HFFc6 (cell line): ENCODE measurements around the gene LYL1. TPM values are rescaled to one million over a fixed set of nuclear protein-coding genes. Genes with fewer than 3 reads are reported as not detected.

ENCODE experiments used
- DNase-seq: peaks from one replicate; pipeline ENCODE4 v3.0.0-alpha.2; 2018
- H3K27ac Mint-ChIP-seq: 2 replicates; pipeline ENCODE4 v1.8.0; 2020; ENCODE audit warnings: mild to moderate bottlenecking, mixed read lengths
- H3K27me3 Mint-ChIP-seq: 2 replicates; pipeline ENCODE4 v1.8.0; 2021; ENCODE audit warnings: mild to moderate bottlenecking, moderate library complexity, mixed read lengths; ENCODE audit not compliant: insufficient read depth
- H3K36me3 Mint-ChIP-seq: 2 replicates; pipeline ENCODE4 v1.8.0; 2021; ENCODE audit warnings: low read depth, mixed read lengths
- H3K4me1 Mint-ChIP-seq: 2 replicates; pipeline ENCODE4 v1.8.0; 2020; ENCODE audit warnings: low read depth, mixed read lengths
- H3K4me3 Mint-ChIP-seq: 2 replicates; pipeline ENCODE4 v1.8.0; 2020; ENCODE audit warnings: mild to moderate bottlenecking, moderate library complexity, mixed read lengths
- H3K9me3 Mint-ChIP-seq: 2 replicates; pipeline ENCODE4 v1.8.0; 2020; ENCODE audit warnings: mild to moderate bottlenecking, mixed read lengths
- total RNA-seq, 6 experiments: library from RNA; stranded (reverse); fragmentation: NEBNext Ultra II Directional; extraction: Animal tissue kit (Norgen Biotek cat#: 25700); gene quantifications; 2 replicates in 1 of 6; 3 replicates in 5 of 6; pipeline ENCODE4 v1.2.3, GENCODE V29; 2021
- TF ChIP-seq, protein P1 (sequence below): fragments of 200-600 bp; sonication (generic); IDR thresholded peaks from 2 replicates; pipeline ENCODE4 v1.5.0; 2021; ENCODE audit warnings: antibody characterized with exemption, mild to moderate bottlenecking

LYL1 gene
- total RNA-seq, 6 experiments from 2014 or later = 1.5 to 5.1 (median 4.2) TPM

DNA sequence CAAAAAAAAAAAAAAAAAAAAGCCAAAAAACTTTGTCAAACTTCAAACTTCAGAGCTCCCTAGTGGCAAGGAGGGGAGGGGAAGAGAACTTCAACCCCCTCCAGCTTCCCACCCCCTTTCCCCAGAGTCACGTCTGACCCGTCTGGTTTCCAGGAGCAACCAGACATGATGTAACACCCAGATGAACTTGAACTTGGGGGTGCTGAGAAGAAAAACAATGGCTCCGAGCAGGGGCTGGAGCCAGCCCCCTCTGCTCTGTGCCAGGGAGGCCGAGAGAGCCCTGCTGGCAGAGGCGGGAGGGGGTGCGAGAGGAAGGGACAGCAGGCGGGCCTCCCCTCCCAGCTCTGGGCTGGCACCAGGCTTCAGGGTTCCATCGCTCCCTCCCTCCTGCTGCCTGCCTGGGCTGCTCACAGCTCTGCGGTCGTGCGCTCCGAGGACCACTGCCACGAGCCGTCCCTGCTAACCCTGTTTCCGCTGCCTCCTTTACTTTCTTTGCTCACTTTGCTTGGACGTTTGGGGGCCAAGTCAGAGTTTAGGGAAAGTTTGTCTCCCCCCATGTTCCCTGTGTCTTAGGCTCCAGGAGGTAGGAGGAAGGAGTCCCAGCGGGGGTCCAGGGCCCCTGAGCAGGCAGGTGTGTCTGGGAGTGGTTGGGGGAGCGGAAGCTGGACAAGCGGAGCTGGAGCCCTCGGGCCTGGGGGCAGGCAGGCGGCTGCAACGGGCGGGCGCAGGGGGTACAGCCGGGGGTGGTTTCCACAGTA lies 11.1 kb downstream of the LYL1 start:
- peak overlapping the region; percentile 38; the same call in 1 of the 2 replicates for H3K27ac Mint-ChIP-seq

DNA sequence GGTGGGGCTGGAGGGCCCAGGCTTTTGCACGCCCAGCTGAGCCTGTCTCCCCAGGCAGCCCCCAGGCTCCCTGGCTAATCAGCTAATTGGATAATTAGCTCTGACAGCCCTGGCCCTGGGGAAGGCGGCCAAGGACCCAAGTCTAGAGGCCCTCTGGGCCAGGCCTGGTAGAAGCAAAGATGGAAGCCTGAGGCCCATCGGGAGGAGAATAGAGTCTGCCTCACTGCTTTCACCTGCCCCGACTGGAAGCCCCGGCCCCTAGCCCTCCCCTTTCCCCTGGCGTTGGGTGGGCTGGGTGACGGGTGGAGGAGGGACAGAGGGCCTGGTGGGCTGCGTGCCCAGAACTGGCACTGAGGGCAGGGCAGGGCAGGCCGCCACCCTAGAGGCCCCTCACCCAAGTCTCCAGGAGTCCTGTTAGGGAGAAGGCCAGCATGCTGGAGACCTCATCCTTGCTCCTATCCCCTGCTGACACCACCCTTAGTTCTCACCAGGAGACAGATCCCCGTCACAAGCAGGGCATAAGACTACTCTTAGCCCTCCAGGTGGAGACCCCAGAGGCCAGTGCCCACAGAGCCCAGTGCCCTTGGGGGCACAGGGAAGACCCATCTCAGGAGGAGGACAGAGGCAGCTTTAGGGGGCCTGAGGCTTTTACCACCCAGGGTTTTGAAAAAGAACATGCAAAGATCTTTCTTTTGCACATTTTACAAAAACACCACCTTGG lies 12.0 kb downstream of the LYL1 start:
- 0 out of 2 replicates have a peak, but pooled peaks cover 8% of the 10 kb centered on the region for H3K36me3 Mint-ChIP-seq
- TF ChIP-seq, protein P1, sequence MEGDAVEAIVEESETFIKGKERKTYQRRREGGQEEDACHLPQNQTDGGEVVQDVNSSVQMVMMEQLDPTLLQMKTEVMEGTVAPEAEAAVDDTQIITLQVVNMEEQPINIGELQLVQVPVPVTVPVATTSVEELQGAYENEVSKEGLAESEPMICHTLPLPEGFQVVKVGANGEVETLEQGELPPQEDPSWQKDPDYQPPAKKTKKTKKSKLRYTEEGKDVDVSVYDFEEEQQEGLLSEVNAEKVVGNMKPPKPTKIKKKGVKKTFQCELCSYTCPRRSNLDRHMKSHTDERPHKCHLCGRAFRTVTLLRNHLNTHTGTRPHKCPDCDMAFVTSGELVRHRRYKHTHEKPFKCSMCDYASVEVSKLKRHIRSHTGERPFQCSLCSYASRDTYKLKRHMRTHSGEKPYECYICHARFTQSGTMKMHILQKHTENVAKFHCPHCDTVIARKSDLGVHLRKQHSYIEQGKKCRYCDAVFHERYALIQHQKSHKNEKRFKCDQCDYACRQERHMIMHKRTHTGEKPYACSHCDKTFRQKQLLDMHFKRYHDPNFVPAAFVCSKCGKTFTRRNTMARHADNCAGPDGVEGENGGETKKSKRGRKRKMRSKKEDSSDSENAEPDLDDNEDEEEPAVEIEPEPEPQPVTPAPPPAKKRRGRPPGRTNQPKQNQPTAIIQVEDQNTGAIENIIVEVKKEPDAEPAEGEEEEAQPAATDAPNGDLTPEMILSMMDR = no peak
- H3K27me3 Mint-ChIP-seq = peaks cover 1% of the 10 kb centered on the region
- H3K4me1 Mint-ChIP-seq = no peaks in the 10 kb centered on the region; the same call in 1 of the 2 replicates
- DNase-seq = no peak
- no peaks in the 10 kb centered on the region for H3K9me3 Mint-ChIP-seq
- no peak overlapping the region for H3K27ac Mint-ChIP-seq
- H3K4me3 Mint-ChIP-seq = no peak overlapping the region

More for the DNA sequence above, 11.1 kb downstream of the LYL1 start:
- Mint-ChIP-seq H3K36me3 (peaks cover 13% of the 10 kb centered on the region; the same call in 1 of the 2 replicates), H3K9me3 (no peaks in the 10 kb centered on the region), H3K4me1 (no peaks in the 10 kb centered on the region; the same call in 1 of the 2 replicates), H3K27me3 (peaks cover 1% of the 10 kb centered on the region), H3K4me3 (no peak overlapping the region)
- DNase-seq = no peak
- TF ChIP-seq, protein P1 = no peak

DNA sequence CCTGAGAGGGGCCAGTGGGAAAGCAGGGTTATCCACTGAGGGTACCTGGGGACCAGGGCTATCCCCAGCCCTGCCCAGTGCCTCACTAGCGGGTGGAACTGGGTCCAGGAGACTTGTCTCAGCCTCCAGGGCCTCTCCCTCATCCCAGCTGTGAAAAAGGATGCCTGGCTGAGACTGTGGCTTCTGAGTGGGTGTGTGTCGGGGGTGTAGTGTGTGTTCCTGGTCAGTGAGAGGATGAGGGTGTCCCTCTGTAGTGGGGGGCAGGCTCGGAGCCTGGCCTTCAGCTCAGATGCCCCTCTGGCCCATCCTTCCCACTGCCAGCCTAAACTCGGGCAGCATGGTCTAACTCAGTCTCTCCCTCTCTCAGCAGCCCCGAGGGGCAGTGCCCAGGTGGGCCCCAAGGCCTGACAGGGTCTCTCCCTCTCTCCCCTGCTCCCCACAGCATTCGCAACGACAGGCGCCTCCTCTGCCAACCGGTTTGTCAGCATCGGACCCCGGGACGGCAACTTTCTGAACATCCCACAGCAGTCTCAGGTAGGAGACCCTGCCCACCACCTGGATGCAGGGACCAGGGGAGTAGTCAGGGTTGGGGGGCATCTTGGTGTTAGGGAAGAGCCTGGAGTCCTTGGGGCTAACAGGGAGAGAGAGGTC lies 12.7 kb downstream of the LYL1 start:
- no peak for DNase-seq
- TF ChIP-seq, protein P1 = no peak
- H3K27me3 Mint-ChIP-seq = peaks cover 1% of the 10 kb centered on the region
- no peak overlapping the region for H3K27ac Mint-ChIP-seq
- no peak overlapping the region for H3K4me3 Mint-ChIP-seq
- no peaks in the 10 kb centered on the region for H3K9me3 Mint-ChIP-seq
- 0 out of 2 replicates have a peak, but pooled peaks cover 8% of the 10 kb centered on the region for H3K36me3 Mint-ChIP-seq
- H3K4me1 Mint-ChIP-seq = no peaks in the 10 kb centered on the region; the same call in 1 of the 2 replicates

DNA sequence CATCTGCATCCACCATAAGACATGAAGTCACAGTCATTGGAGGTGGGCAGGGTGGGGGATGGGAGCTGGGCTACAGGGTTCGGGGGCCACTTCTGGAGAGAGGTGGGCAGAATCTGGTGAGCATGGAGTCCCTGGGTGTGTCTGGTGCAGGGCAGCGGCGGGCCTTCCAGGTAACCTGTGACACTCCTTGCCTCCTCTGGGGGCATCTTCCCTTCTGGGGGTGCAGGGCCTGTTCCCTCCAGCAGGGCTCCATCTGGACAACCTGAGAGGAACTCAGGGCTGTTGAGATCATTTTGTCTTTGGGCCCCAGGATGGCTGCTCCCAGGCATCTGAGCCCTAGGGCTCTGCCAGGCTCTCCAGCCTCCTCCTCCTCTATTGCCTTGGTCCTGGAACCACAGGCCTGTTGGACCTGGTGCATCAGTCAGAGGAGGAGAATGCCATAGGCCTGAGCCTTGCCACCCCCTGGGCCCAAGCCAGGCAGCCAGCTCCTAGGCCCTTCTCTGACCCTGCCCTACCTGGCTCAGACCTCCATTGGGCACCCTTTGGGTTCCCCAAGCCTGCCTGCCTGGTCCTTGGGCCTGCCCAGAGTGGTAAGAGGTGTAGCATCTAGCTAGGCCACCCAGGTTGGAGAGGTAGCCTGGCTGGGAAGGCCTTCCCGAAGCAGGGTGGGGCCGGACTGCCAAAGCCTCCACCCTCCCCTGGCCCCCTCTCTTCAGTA lies 13.4 kb downstream of the LYL1 start:
- Mint-ChIP-seq H3K4me1 (no peaks in the 10 kb centered on the region; the same call in 1 of the 2 replicates), H3K27ac (no peak overlapping the region), H3K4me3 (no peak overlapping the region), H3K27me3 (peaks cover 4% of the 10 kb centered on the region), H3K9me3 (no peaks in the 10 kb centered on the region), H3K36me3 (peaks cover 11% of the 10 kb centered on the region; the same call in 1 of the 2 replicates)
- no peak for DNase-seq
- TF ChIP-seq, protein P1 = peak; percentile 70
